Measurements from ENCODE around the gene CTNNA2.

CTNNA2 gene

DNA sequence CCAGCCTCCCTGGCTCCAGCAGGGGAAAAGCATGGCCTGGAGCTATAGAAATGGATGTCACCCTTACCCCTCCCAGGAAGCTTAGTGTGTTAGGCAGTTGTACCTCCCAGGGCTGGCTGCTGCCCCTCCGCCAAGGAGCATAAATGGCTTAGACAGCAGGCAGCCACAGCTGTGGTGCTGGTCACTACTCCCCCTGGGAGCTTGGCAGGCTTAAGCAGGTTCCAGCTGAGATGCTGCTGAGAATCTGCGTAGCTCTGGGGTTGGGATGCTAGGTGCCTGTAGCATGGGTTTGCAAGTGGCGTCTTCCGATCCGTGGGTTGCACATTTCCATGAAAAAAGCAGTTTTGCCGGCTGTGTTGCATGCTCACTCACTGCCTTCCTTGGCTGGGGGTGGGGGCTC is 369.7 kb downstream of the CTNNA2 start:
- Histone ChIP-seq H3K4me1 (ENCODE audit: control insufficient read depth in 1 of 2, insufficient read depth in 2 of 2, low read length in 2 of 2) (no peaks in the 10 kb centered on the region), H3K79me1 (ENCODE audit: low read length) (no peaks in the 10 kb centered on the region), H3K14ac (ENCODE audit: low read length) (no peak overlapping the region), H3K27me3 (ENCODE audit: insufficient read depth, low read length) (no peaks in the 10 kb centered on the region), H4K12ac (ENCODE audit: low read depth, low read length) (no peak overlapping the region), H3K4me3 (ENCODE audit: low read depth, low read length) (peak overlapping the region; percentile 6), H4K8ac (ENCODE audit: low read depth, low read length) (no peak overlapping the region), H4K91ac (ENCODE audit: low read depth, low read length) (no peak overlapping the region), H2BK12ac (ENCODE audit: low read length) (no peak overlapping the region), H3K79me2 (ENCODE audit: control insufficient read depth, insufficient read depth, low read length, poor library complexity) (no peaks in the 10 kb centered on the region), H2BK120ac (ENCODE audit: insufficient read depth, low read length, poor library complexity) (no peak overlapping the region), H3K9ac (ENCODE audit: low read length) (no peak overlapping the region), H3K18ac (ENCODE audit: low read length) (no peak overlapping the region), H2BK5ac (ENCODE audit: low read depth, low read length, poor library complexity) (no peak overlapping the region), H3K4me2 (ENCODE audit: low read length) (no peak overlapping the region), H3K36me3 (ENCODE audit: control insufficient read depth in 1 of 2, insufficient read depth in 2 of 2, low read length in 2 of 2) (no peaks in the 10 kb centered on the region), H2AK5ac (ENCODE audit: low read length) (no peak overlapping the region), H2AFZ (ENCODE audit: insufficient read depth, low read length, poor library complexity) (no peak overlapping the region), H3K23ac (ENCODE audit: low read length) (no peak overlapping the region), H3K9me3 (ENCODE audit: insufficient read depth, low read depth, low read length) (no peaks in the 10 kb centered on the region), H3K27ac (ENCODE audit: low read depth, low read length) (no peak overlapping the region), H3K4ac (ENCODE audit: low read depth, low read length) (no peak overlapping the region)
- no CpG with 5 or more reads among the region's 6 CpGs for WGBS (ENCODE audit: extremely low coverage, insufficient coverage, insufficient read length)
- no peak for DNase-seq

DNA sequence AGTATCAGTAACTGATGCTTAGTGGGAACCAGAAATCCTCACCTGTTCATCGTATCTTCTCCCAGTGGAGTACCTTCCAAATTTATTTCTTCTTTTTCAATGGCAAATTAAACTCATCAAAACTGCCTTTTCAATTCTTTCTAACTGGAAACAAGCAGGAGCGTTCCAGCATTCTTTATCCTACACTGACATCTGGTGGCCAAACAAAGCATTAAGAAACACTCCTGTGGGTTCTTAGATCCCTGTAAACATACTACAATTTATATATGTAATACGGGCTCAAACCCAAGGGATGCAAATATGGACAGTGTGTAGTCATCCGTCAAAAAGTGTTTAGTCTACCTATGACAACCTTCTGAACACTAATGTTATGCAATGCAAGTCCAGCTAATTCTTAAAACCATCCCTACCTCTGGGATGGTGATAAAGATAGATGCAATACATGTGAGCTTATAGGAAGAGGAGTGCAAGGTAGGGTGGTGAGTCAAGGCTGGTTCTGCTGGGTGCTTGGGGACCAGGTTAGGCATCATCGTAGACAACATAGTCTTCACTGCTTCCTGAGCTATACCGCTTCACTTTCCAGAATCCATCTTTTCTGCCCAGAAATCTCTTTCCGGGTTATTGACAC is 375.0 kb downstream of the CTNNA2 start:
- Histone ChIP-seq H3K14ac (ENCODE audit: low read length) (no peak overlapping the region), H4K91ac (ENCODE audit: low read depth, low read length) (no peak overlapping the region), H2BK5ac (ENCODE audit: low read depth, low read length, poor library complexity) (no peak overlapping the region), H3K27ac (ENCODE audit: low read depth, low read length) (no peak overlapping the region), H3K4ac (ENCODE audit: low read depth, low read length) (no peak overlapping the region), H3K23ac (ENCODE audit: low read length) (no peak overlapping the region), H3K18ac (ENCODE audit: low read length) (no peak overlapping the region), H3K9ac (ENCODE audit: low read length) (no peak overlapping the region), H2BK12ac (ENCODE audit: low read length) (no peak overlapping the region), H2AK5ac (ENCODE audit: low read length) (no peak overlapping the region), H3K4me3 (ENCODE audit: low read depth, low read length) (no peak overlapping the region), H3K79me2 (ENCODE audit: control insufficient read depth, insufficient read depth, low read length, poor library complexity) (no peaks in the 10 kb centered on the region), H3K36me3 (ENCODE audit: control insufficient read depth in 1 of 2, insufficient read depth in 2 of 2, low read length in 2 of 2) (no peaks in the 10 kb centered on the region), H3K4me1 (ENCODE audit: control insufficient read depth in 1 of 2, insufficient read depth in 2 of 2, low read length in 2 of 2) (no peaks in the 10 kb centered on the region), H3K27me3 (ENCODE audit: insufficient read depth, low read length) (no peaks in the 10 kb centered on the region), H3K79me1 (ENCODE audit: low read length) (no peaks in the 10 kb centered on the region), H4K8ac (ENCODE audit: low read depth, low read length) (no peak overlapping the region), H3K4me2 (ENCODE audit: low read length) (no peak overlapping the region), H3K9me3 (ENCODE audit: insufficient read depth, low read depth, low read length) (no peaks in the 10 kb centered on the region), H2AFZ (ENCODE audit: insufficient read depth, low read length, poor library complexity) (no peak overlapping the region), H4K12ac (ENCODE audit: low read depth, low read length) (no peak overlapping the region), H2BK120ac (ENCODE audit: insufficient read depth, low read length, poor library complexity) (no peak overlapping the region)
- WGBS (ENCODE audit: extremely low coverage, insufficient coverage, insufficient read length): no CpG with 5 or more reads among the region's 7 CpGs
- DNase-seq: peak; percentile 33 to 73

DNA sequence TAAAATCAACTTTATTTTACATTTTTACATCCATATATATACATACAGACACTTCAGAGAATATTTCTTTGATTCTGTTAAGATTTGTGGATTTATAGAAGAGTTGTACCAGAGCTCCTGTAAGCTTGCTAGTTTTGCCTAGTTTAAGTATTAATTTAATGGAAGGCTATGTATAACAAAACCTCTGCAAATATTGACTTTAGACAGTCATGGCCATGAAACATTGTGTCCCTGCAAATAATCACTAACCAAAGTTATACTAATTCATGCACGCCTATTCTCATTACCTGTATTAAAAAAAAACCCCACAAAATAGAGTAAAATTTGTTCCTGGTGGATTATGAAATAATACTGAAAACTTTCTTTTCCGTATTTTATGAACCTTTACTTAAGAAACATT is 379.3 kb downstream of the CTNNA2 start:
- Histone ChIP-seq H2BK120ac (ENCODE audit: insufficient read depth, low read length, poor library complexity) (no peak overlapping the region), H4K12ac (ENCODE audit: low read depth, low read length) (no peak overlapping the region), H3K9me3 (ENCODE audit: insufficient read depth, low read depth, low read length) (no peaks in the 10 kb centered on the region), H2BK12ac (ENCODE audit: low read length) (no peak overlapping the region), H3K9ac (ENCODE audit: low read length) (no peak overlapping the region), H3K4me1 (ENCODE audit: control insufficient read depth in 1 of 2, insufficient read depth in 2 of 2, low read length in 2 of 2) (no peaks in the 10 kb centered on the region), H3K27me3 (ENCODE audit: insufficient read depth, low read length) (no peaks in the 10 kb centered on the region), H3K79me2 (ENCODE audit: control insufficient read depth, insufficient read depth, low read length, poor library complexity) (no peaks in the 10 kb centered on the region), H3K23ac (ENCODE audit: low read length) (no peak overlapping the region), H3K14ac (ENCODE audit: low read length) (no peak overlapping the region), H3K4me3 (ENCODE audit: low read depth, low read length) (no peak overlapping the region), H2BK5ac (ENCODE audit: low read depth, low read length, poor library complexity) (no peak overlapping the region), H4K8ac (ENCODE audit: low read depth, low read length) (no peak overlapping the region), H2AK5ac (ENCODE audit: low read length) (no peak overlapping the region), H3K4ac (ENCODE audit: low read depth, low read length) (no peak overlapping the region), H3K79me1 (ENCODE audit: low read length) (no peaks in the 10 kb centered on the region), H3K36me3 (ENCODE audit: control insufficient read depth in 1 of 2, insufficient read depth in 2 of 2, low read length in 2 of 2) (no peaks in the 10 kb centered on the region), H3K27ac (ENCODE audit: low read depth, low read length) (no peak overlapping the region), H4K91ac (ENCODE audit: low read depth, low read length) (no peak overlapping the region), H3K18ac (ENCODE audit: low read length) (no peak overlapping the region), H2AFZ (ENCODE audit: insufficient read depth, low read length, poor library complexity) (no peak overlapping the region), H3K4me2 (ENCODE audit: low read length) (no peak overlapping the region)
- no CpG with 5 or more reads among the region's 2 CpGs for WGBS (ENCODE audit: extremely low coverage, insufficient coverage, insufficient read length)
- DNase-seq: no peak

DNA sequence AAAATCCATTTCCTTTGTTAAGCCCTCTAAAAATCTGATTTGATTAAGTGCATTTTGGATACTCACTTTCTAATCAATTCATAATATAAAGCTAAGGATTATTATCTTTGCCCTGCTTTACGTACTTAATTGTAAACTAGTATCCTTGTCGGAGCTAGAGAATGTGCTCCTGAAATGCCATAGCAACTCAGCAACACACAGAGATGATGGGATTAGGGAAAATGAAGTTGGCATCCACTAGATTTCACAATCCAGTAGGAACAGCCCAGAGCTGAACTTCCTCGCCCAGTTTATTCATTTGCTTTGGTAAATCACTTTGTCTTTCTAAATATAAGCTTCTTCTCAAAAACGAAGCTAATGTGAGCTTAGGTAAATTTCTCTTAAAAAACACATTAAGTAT is 386.3 kb downstream of the CTNNA2 start:
- H3K79me1 ChIP-seq (ENCODE audit: low read length): no peaks in the 10 kb centered on the region
- H4K91ac ChIP-seq (ENCODE audit: low read depth, low read length): no peak overlapping the region
- no peak overlapping the region for H3K27ac ChIP-seq (ENCODE audit: low read depth, low read length)
- H4K12ac ChIP-seq (ENCODE audit: low read depth, low read length): no peak overlapping the region
- no peak overlapping the region for H3K14ac ChIP-seq (ENCODE audit: low read length)
- no peaks in the 10 kb centered on the region for H3K36me3 ChIP-seq (ENCODE audit: control insufficient read depth in 1 of 2, insufficient read depth in 2 of 2, low read length in 2 of 2)
- H3K9ac ChIP-seq (ENCODE audit: low read length): no peak overlapping the region
- no peak overlapping the region for H4K8ac ChIP-seq (ENCODE audit: low read depth, low read length)
- no peak overlapping the region for H2BK120ac ChIP-seq (ENCODE audit: insufficient read depth, low read length, poor library complexity)
- peaks cover 2% of the 10 kb centered on the region for H3K9me3 ChIP-seq (ENCODE audit: insufficient read depth, low read depth, low read length)
- H3K4me3 ChIP-seq (ENCODE audit: low read depth, low read length): no peak overlapping the region
- no peaks in the 10 kb centered on the region for H3K79me2 ChIP-seq (ENCODE audit: control insufficient read depth, insufficient read depth, low read length, poor library complexity)
- H3K4me2 ChIP-seq (ENCODE audit: low read length): no peak overlapping the region
- no peaks in the 10 kb centered on the region for H3K27me3 ChIP-seq (ENCODE audit: insufficient read depth, low read length)
- no peak overlapping the region for H2AFZ ChIP-seq (ENCODE audit: insufficient read depth, low read length, poor library complexity)
- no peak overlapping the region for H3K18ac ChIP-seq (ENCODE audit: low read length)
- H3K23ac ChIP-seq (ENCODE audit: low read length): no peak overlapping the region
- no peak for DNase-seq
- no CpG with 5 or more reads among the region's 4 CpGs for WGBS (ENCODE audit: extremely low coverage, insufficient coverage, insufficient read length)
- H2BK5ac ChIP-seq (ENCODE audit: low read depth, low read length, poor library complexity): no peak overlapping the region
- no peaks in the 10 kb centered on the region for H3K4me1 ChIP-seq (ENCODE audit: control insufficient read depth in 1 of 2, insufficient read depth in 2 of 2, low read length in 2 of 2)
- no peak overlapping the region for H2BK12ac ChIP-seq (ENCODE audit: low read length)
- no peak overlapping the region for H3K4ac ChIP-seq (ENCODE audit: low read depth, low read length)
- H2AK5ac ChIP-seq (ENCODE audit: low read length): no peak overlapping the region
